ENCODE data around the gene SOX10. TPM values are rescaled to one million over a fixed set of nuclear protein-coding genes. Genes with fewer than 3 reads are reported as not detected.

Gene SOX10
- total and polyA plus RNA-seq, 2 of the 13 experiments (the other 11 are each of a cell fraction or from before 2014, with no cell fraction given), result not detected

DNA sequence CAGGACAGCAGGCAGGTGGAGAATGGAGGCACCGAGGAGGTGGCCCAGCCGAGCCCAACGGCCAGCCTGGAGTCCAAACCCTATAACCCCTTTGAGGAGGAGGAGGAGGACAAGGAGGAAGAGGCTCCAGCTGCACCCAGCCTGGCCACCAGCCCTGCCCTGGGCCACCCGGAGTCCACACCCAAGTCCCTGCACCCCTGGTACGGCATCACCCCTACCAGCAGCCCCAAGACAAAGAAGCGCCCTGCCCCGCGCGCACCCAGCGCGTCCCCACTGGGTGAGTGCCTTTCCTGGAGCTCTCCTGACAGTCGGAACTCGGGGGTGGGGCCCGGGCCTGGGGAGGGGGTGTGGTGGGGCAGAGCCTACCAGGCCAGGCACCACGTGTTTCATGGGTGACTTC lies 58.6 kb downstream of the SOX10 start:
- H3K4me3 ChIP-seq (replicated peaks in 1 of 3; ENCODE audit: insufficient read depth in 1 of 3, low read depth in 2 of 3, low read length in 3 of 3), result no peak overlapping the region
- intact Hi-C loops (cut with micrococcal nuclease; ENCODE audit: unreplicated experiment), result no loop called here
- in situ Hi-C loops (cut with HindIII; ENCODE audit: extremely low pct_ligation_motif_present, low pct_unique_long_range_greater_than_20kb), result no loop called here
- FAIRE-seq, result no peak
- H4K20me1 ChIP-seq (ENCODE audit: insufficient read depth, low read length), result no peaks in the 10 kb centered on the region
- TF ChIP-seq MAF1 (CRISPR knock-in tag; IDR thresholded peaks at IDR 0.05; ENCODE audit: borderline replicate concordance) (no peak), ATF5 (CRISPR knock-in tag; IDR thresholded peaks at IDR 0.05; ENCODE audit: low read depth) (no peak), AGO2 (optimal IDR thresholded peaks at IDR 0.05; ENCODE audit: low read depth, low read length) (peak; percentile 22), ASH2L (IDR thresholded peaks at IDR 0.05; ENCODE audit: insufficient read length, low read depth, low read length) (no peak), ZNF567 (CRISPR knock-in tag; IDR thresholded peaks at IDR 0.05; ENCODE audit: borderline replicate concordance) (no peak)
- H3K4me1 ChIP-seq (ENCODE audit: insufficient read depth, low read length), result no peaks in the 10 kb centered on the region
- no peak for DNase-seq (ENCODE audit: low spot score)
- ChIA-PET CTCF (ENCODE audit: low intra/inter-chr PET ratio, low total read pairs) (no interaction called here), POLR2A (no interaction called here)
- H3K27me3 ChIP-seq (ENCODE audit: control insufficient read depth in 1 of 2, insufficient read depth in 2 of 2, low read length in 2 of 2), result no peaks in the 10 kb centered on the region
- no peaks in the 10 kb centered on the region for H3K9me3 ChIP-seq (ENCODE audit: low read length)
- no peak overlapping the region for H3K4me2 ChIP-seq (ENCODE audit: low read depth, low read length)
- BruUV-seq (replicated peaks), result no TSS peak
- H3K27ac ChIP-seq (ENCODE audit: extremely low read length, insufficient read depth, low read length), result no peak overlapping the region
- no peak overlapping the region for H2AFZ ChIP-seq (ENCODE audit: low read length)
- H3K9ac ChIP-seq (ENCODE audit: insufficient read depth, low read depth, low read length), result no peak overlapping the region
- ATAC-seq, result no peak
- H3K36me3 ChIP-seq (replicated peaks in 1 of 2; ENCODE audit: control insufficient read depth in 1 of 2, insufficient read depth in 2 of 2, low read length in 2 of 2), result peaks cover 22 to 29% of the 10 kb centered on the region in 2 experiments; a peak in 4 of 5 replicates
- no peaks in the 10 kb centered on the region for H3K79me2 ChIP-seq (ENCODE audit: insufficient read depth, low read length)
- 96% methylated on average over 10 of the region's 15 CpGs for WGBS (ENCODE audit: low lambda C conversion rate)

GRCh38 chr22:37925330-37925729 lies 59.0 kb downstream of the SOX10 start:
- DNase-seq (ENCODE audit: low spot score) (no peak), ATAC-seq (no peak), FAIRE-seq (no peak)
- no peak overlapping the region for H3K27ac ChIP-seq (ENCODE audit: extremely low read length, insufficient read depth, low read length)
- no peak overlapping the region for H3K4me2 ChIP-seq (ENCODE audit: low read depth, low read length)
- H3K36me3 ChIP-seq (replicated peaks in 1 of 2; ENCODE audit: control insufficient read depth in 1 of 2, insufficient read depth in 2 of 2, low read length in 2 of 2), result peaks cover 22 to 29% of the 10 kb centered on the region in 2 experiments; a peak in 4 of 5 replicates
- H4K20me1 ChIP-seq (ENCODE audit: insufficient read depth, low read length), result no peaks in the 10 kb centered on the region
- no peak overlapping the region for H3K9ac ChIP-seq (ENCODE audit: insufficient read depth, low read depth, low read length)
- 90% methylated on average over 3 of the region's 3 CpGs for WGBS (ENCODE audit: low lambda C conversion rate)
- H3K4me1 ChIP-seq (ENCODE audit: insufficient read depth, low read length), result no peaks in the 10 kb centered on the region
- no peaks in the 10 kb centered on the region for H3K9me3 ChIP-seq (ENCODE audit: low read length)
- CTCF ChIA-PET (ENCODE audit: low intra/inter-chr PET ratio, low total read pairs), result no interaction called here
- POLR2A ChIA-PET, result no interaction called here
- in situ Hi-C loops (cut with HindIII; ENCODE audit: extremely low pct_ligation_motif_present, low pct_unique_long_range_greater_than_20kb), result no loop called here
- TF ChIP-seq, protein P1, sequence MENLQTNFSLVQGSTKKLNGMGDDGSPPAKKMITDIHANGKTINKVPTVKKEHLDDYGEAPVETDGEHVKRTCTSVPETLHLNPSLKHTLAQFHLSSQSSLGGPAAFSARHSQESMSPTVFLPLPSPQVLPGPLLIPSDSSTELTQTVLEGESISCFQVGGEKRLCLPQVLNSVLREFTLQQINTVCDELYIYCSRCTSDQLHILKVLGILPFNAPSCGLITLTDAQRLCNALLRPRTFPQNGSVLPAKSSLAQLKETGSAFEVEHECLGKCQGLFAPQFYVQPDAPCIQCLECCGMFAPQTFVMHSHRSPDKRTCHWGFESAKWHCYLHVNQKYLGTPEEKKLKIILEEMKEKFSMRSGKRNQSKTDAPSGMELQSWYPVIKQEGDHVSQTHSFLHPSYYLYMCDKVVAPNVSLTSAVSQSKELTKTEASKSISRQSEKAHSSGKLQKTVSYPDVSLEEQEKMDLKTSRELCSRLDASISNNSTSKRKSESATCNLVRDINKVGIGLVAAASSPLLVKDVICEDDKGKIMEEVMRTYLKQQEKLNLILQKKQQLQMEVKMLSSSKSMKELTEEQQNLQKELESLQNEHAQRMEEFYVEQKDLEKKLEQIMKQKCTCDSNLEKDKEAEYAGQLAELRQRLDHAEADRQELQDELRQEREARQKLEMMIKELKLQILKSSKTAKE (CRISPR knock-in tag; IDR thresholded peaks at IDR 0.05; ENCODE audit: borderline replicate concordance), result no peak
- H3K4me3 ChIP-seq (replicated peaks in 1 of 3; ENCODE audit: insufficient read depth in 1 of 3, low read depth in 2 of 3, low read length in 3 of 3), result no peak overlapping the region
- H2AFZ ChIP-seq (ENCODE audit: low read length), result no peak overlapping the region
- intact Hi-C loops (cut with micrococcal nuclease; ENCODE audit: unreplicated experiment), result no loop called here
- no peaks in the 10 kb centered on the region for H3K27me3 ChIP-seq (ENCODE audit: control insufficient read depth in 1 of 2, insufficient read depth in 2 of 2, low read length in 2 of 2)
- H3K79me2 ChIP-seq (ENCODE audit: insufficient read depth, low read length), result no peaks in the 10 kb centered on the region
- BruUV-seq (replicated peaks), result no TSS peak

Measured in HepG2 (cell line).